Natural killer cell (primary cell): ENCODE data around the gene SEPTIN3. TPM values are rescaled to one million over a fixed set of nuclear protein-coding genes. Genes with fewer than 3 reads are reported as not detected.

Source experiments
- ATAC-seq, 3 donors: fragments of 150-1000 bp in 2 of 3; fragments of 200-7000 bp in 1 of 3; cut with Tn5 transposase; 1 replicate in 1 of 3; 2 replicates in 2 of 3; pipeline ENCODE4 v1.10.0; 2021; ENCODE audit warnings: mild to moderate bottlenecking in 2 of 3, moderate library complexity in 2 of 3
- DNase-seq, 2 donors: peaks; one replicate each; pipeline versions ENCODE4 v3.0.0 to v3.0.0-alpha.2; 2013 to 2021; ENCODE audit warnings: mixed read lengths in 1 of 2
- H3K27ac ChIP-seq: one replicate; pipeline ENCODE4 v1.5.1; 2013; ENCODE audit warnings: mild to moderate bottlenecking, low read length
- H3K27me3 ChIP-seq: one replicate; pipeline ENCODE4 v1.6.1; 2013; ENCODE audit warnings: low read length; ENCODE audit not compliant: control insufficient read depth, insufficient read depth
- H3K36me3 ChIP-seq: one replicate; pipeline ENCODE4 v1.6.1; 2013; ENCODE audit warnings: low read length; ENCODE audit not compliant: control insufficient read depth, insufficient read depth
- H3K4me1 ChIP-seq: one replicate; pipeline ENCODE4 v1.6.1; 2013; ENCODE audit warnings: low read length; ENCODE audit not compliant: control insufficient read depth, insufficient read depth
- H3K4me3 ChIP-seq: one replicate; pipeline ENCODE4 v1.5.1; 2013; ENCODE audit warnings: low read length
- H3K9me3 ChIP-seq: one replicate; pipeline ENCODE4 v1.6.1; 2013; ENCODE audit warnings: low read length; ENCODE audit not compliant: control insufficient read depth, insufficient read depth
- H3K27ac Mint-ChIP-seq, 2 donors: one replicate each; pipeline ENCODE4 v1.8.0; 2022; ENCODE audit warnings: mild to moderate bottlenecking in 2 of 2, mixed read lengths in 2 of 2, moderate library complexity in 1 of 2
- H3K27me3 Mint-ChIP-seq, 2 donors: one replicate each; pipeline ENCODE4 v1.8.0; 2022; ENCODE audit warnings: low read depth in 2 of 2, mixed read lengths in 2 of 2
- H3K36me3 Mint-ChIP-seq: one replicate; pipeline ENCODE4 v1.8.0; 2022; ENCODE audit warnings: mixed read lengths
- H3K4me1 Mint-ChIP-seq, 2 donors: one replicate each; pipeline ENCODE4 v1.8.0; 2022; ENCODE audit warnings: mixed read lengths in 2 of 2
- H3K4me3 Mint-ChIP-seq: one replicate; pipeline ENCODE4 v1.8.0; 2022; ENCODE audit warnings: mild to moderate bottlenecking, moderate library complexity, mixed read lengths
- H3K9me3 Mint-ChIP-seq, 2 donors: one replicate each; pipeline ENCODE4 v1.8.0; 2022; ENCODE audit warnings: mixed read lengths in 2 of 2
- CTCF ChIP-seq: fragments of 200-600 bp; IDR thresholded peaks from one replicate; pipeline ENCODE4 v1.8.0; 2022; ENCODE audit warnings: antibody characterized with exemption
- WGBS: methylation state at CpG from one replicate; pipeline ENCODE4 v1.1.7; 2013; ENCODE audit warnings: missing lambda C conversion rate; ENCODE audit not compliant: insufficient coverage; 5-methylcytosine and 5-hydroxymethylcytosine counted together
- intact Hi-C: fragments of 100-400 bp; cut with micrococcal nuclease; formaldehyde crosslinking; loops from one replicate; pipeline ENCODE4 v1.14.2; 2022
- total RNA-seq, 4 donors: library from RNA; stranded (reverse); fragments of 120-200 nt in 1 of 4; gene quantifications; one replicate each; pipeline versions ENCODE4 v1.2.3 to v1.2.4, GENCODE V29; 2013 to 2022

SEPTIN3 gene
- total RNA-seq, 3 donors from 2014 or later (not counting 1 experiment from before 2014, with no cell fraction given), result 0.38 TPM; not detected in 2

GRCh38 chr22:41966225-41966606 lies 3.0 kb upstream of the SEPTIN3 start:
- no peak for ATAC-seq
- peaks cover 0 to 6% of the 10 kb centered on the region in 2 donors for H3K4me1 Mint-ChIP-seq
- 100% methylated on average over 2 of the region's 2 CpGs for WGBS

GRCh38 chr22:41966607-41967240 lies 2.5 kb upstream of the SEPTIN3 start:
- no peak for TF ChIP-seq CTCF
- Mint-ChIP-seq H3K4me1 (peaks cover 0 to 6% of the 10 kb centered on the region in 2 donors), H3K27ac (no peak overlapping the region), H3K27me3 (no peaks in the 10 kb centered on the region), H3K4me3 (no peak overlapping the region), H3K9me3 (no peaks in the 10 kb centered on the region), H3K36me3 (no peaks in the 10 kb centered on the region)
- Histone ChIP-seq H3K9me3 (no peaks in the 10 kb centered on the region), H3K4me1 (no peaks in the 10 kb centered on the region), H3K36me3 (no peaks in the 10 kb centered on the region), H3K27me3 (no peaks in the 10 kb centered on the region), H3K27ac (no peak overlapping the region), H3K4me3 (no peak overlapping the region)
- ATAC-seq, result peak; percentile 43 to 77 (median 58)
- DNase-seq, result peak in 1 of 2 donors; percentile 75
- intact Hi-C loops, result loop anchor here (1.0 kb wide), 1 partner anchor 471 kb away; no protein-coding TSS in a partner anchor
- WGBS, result 57% methylated on average over 7 of the region's 8 CpGs

More at GRCh38 chr22:41966225-41966606, 3.0 kb upstream of the SEPTIN3 start:
- Histone ChIP-seq H3K9me3 (no peaks in the 10 kb centered on the region), H3K4me1 (no peaks in the 10 kb centered on the region), H3K36me3 (no peaks in the 10 kb centered on the region), H3K27me3 (no peaks in the 10 kb centered on the region), H3K27ac (no peak overlapping the region), H3K4me3 (no peak overlapping the region)
- Mint-ChIP-seq H3K9me3 (no peaks in the 10 kb centered on the region), H3K27me3 (no peaks in the 10 kb centered on the region), H3K4me3 (no peak overlapping the region), H3K27ac (no peak overlapping the region), H3K36me3 (no peaks in the 10 kb centered on the region)
- intact Hi-C loops, result loop anchor here (1.0 kb wide), 1 partner anchor 471 kb away; no protein-coding TSS in a partner anchor
- DNase-seq, result no peak
- TF ChIP-seq CTCF, result no peak

GRCh38 chr22:41968601-41969000 lies 642 bp upstream of the SEPTIN3 start:
- ATAC-seq, result no peak
- TF ChIP-seq CTCF, result no peak
- 68% methylated on average over 9 of the region's 9 CpGs for WGBS
- peaks cover 0 to 6% of the 10 kb centered on the region in 2 donors for H3K4me1 Mint-ChIP-seq
- H3K4me3 Mint-ChIP-seq, result no peak overlapping the region
- H3K4me3 ChIP-seq, result no peak overlapping the region
- peaks cover 4 to 6% of the 10 kb centered on the region in 2 donors for H3K27me3 Mint-ChIP-seq
- no peak overlapping the region for H3K27ac ChIP-seq
- H3K9me3 Mint-ChIP-seq, result no peaks in the 10 kb centered on the region
- no peaks in the 10 kb centered on the region for H3K9me3 ChIP-seq
- H3K27ac Mint-ChIP-seq, result no peak overlapping the region
- no peaks in the 10 kb centered on the region for H3K27me3 ChIP-seq
- H3K4me1 ChIP-seq, result no peaks in the 10 kb centered on the region
- no peaks in the 10 kb centered on the region for H3K36me3 ChIP-seq
- no peaks in the 10 kb centered on the region for H3K36me3 Mint-ChIP-seq
- intact Hi-C loops, result no loop called here
- DNase-seq, result no peak

- DNase-seq, result no peak
- Histone ChIP-seq H3K36me3 (no peaks in the 10 kb centered on the region), H3K9me3 (no peaks in the 10 kb centered on the region), H3K4me3 (no peak overlapping the region), H3K4me1 (no peaks in the 10 kb centered on the region), H3K27ac (no peak overlapping the region), H3K27me3 (peaks cover under 1% of the 10 kb centered on the region)
- 84% methylated on average over 2 of the region's 2 CpGs for WGBS
- intact Hi-C loops, result no loop called here
- H3K27ac Mint-ChIP-seq, result peak overlapping the region in 1 of 2 donors; percentile 29
- no peak overlapping the region for H3K4me3 Mint-ChIP-seq
- no peak for ATAC-seq
- no peak for TF ChIP-seq CTCF
- no peaks in the 10 kb centered on the region for H3K36me3 Mint-ChIP-seq
- H3K4me1 Mint-ChIP-seq, result peaks cover 0 to 6% of the 10 kb centered on the region in 2 donors
- no peaks in the 10 kb centered on the region for H3K9me3 Mint-ChIP-seq
- H3K27me3 Mint-ChIP-seq, result peaks cover 9 to 12% of the 10 kb centered on the region in 2 donors
These were observed 1.4 kb downstream of the SEPTIN3 start for GRCh38 chr22:41970601-41971000.
